OCI-LY7 (cell line): ENCODE results near the gene PABPC1L. TPM values are rescaled to one million over a fixed set of nuclear protein-coding genes. Genes with fewer than 3 reads are reported as not detected.

Experiments
- BruUV-seq: library from RNA; stranded (reverse); fragments of 400-500 nt; replicated peaks from 2 replicates; lab custom pipeline; 2021; lab: Mats Ljungman, UMichigan
- CTCF ChIA-PET: fragments of 300-600 bp; sonication (Branson Sonifier 250); formaldehyde crosslinking; loops from one replicate; lab custom pipeline; 2022; ENCODE audit warnings: antibody characterized with exemption; ENCODE audit not compliant: unreplicated experiment; lab: Charles Lee
- POLR2A ChIA-PET: fragments of 300-600 bp; sonication (Branson Sonifier 250); formaldehyde crosslinking; loops from one replicate; lab custom pipeline; 2022; ENCODE audit warnings: antibody characterized with exemption; lab: Charles Lee
- DNase-seq: peaks from one replicate; pipeline ENCODE4 v3.0.0-alpha.2; 2015; ENCODE audit warnings: low spot score
- H2AFZ ChIP-seq: fragments of 200-600 bp; sonication (generic), shearing (Covaris generic); 2 replicates; pipeline ENCODE4 v1.6.1; 2014; ENCODE audit warnings: mild to moderate bottlenecking, antibody characterized with exemption, low read length, moderate library complexity
- H3K27ac ChIP-seq: fragments of 200-600 bp; sonication (generic); 2 replicates; pipeline ENCODE4 v1.5.1; 2014; ENCODE audit warnings: mixed run types, low read depth, mild to moderate bottlenecking, moderate library complexity, low read length, inconsistent platforms; ENCODE audit not compliant: poor library complexity, severe bottlenecking
- H3K36me3 ChIP-seq: fragments of 200-600 bp; sonication (generic); 2 replicates; pipeline ENCODE4 v1.6.1; 2014; ENCODE audit warnings: mild to moderate bottlenecking, antibody characterized with exemption, low read length, moderate library complexity, mixed read lengths; ENCODE audit not compliant: insufficient read depth
- H3K4me1 ChIP-seq: fragments of 200-600 bp; sonication (generic); 2 replicates; pipeline ENCODE4 v1.5.1; 2014; ENCODE audit warnings: mild to moderate bottlenecking, low read length; ENCODE audit not compliant: insufficient read depth, poor library complexity, severe bottlenecking
- H3K4me2 ChIP-seq: fragments of 200-600 bp; sonication (generic); 2 replicates; pipeline ENCODE4 v1.6.1; 2014; ENCODE audit warnings: mild to moderate bottlenecking, low read length
- H3K4me3 ChIP-seq: fragments of 200-600 bp; sonication (generic); 2 replicates; pipeline ENCODE4 v1.5.1; 2014; ENCODE audit warnings: mild to moderate bottlenecking, low read depth, low read length; ENCODE audit not compliant: poor library complexity, severe bottlenecking
- H3K79me2 ChIP-seq: fragments of 200-600 bp; sonication (generic); 2 replicates; pipeline ENCODE4 v1.6.1; 2016; ENCODE audit warnings: low read depth, mild to moderate bottlenecking, low read length, moderate library complexity, mixed read lengths; ENCODE audit not compliant: insufficient read depth
- H3K9me2 ChIP-seq: fragments of 200-600 bp; sonication (generic); 2 replicates; pipeline ENCODE4 v1.6.1; 2016; ENCODE audit warnings: mild to moderate bottlenecking, low read length, mixed read lengths; ENCODE audit not compliant: insufficient read depth
- H3K9me3 ChIP-seq: fragments of 200-600 bp; sonication (generic); 2 replicates; pipeline ENCODE4 v1.6.1; 2014; ENCODE audit warnings: mild to moderate bottlenecking, mixed run types, low read length, mixed read lengths
- H4K20me1 ChIP-seq: fragments of 200-600 bp; sonication (generic); 2 replicates; pipeline ENCODE4 v1.6.1; 2014; ENCODE audit warnings: mild to moderate bottlenecking, antibody characterized with exemption, low read length, moderate library complexity, mixed read lengths; ENCODE audit not compliant: insufficient read depth
- CTCF ChIP-seq: fragments of 200-600 bp; sonication (generic); conservative IDR thresholded peaks from 2 replicates; pipeline ENCODE4 v1.5.1; 2014; ENCODE audit warnings: mild to moderate bottlenecking, antibody characterized with exemption, low read length, moderate library complexity, mixed read lengths
- EZH2phosphoT487 ChIP-seq: fragments of 200-600 bp; sonication (generic); IDR thresholded peaks from 2 replicates; pipeline ENCODE4 v1.6.1; 2018; ENCODE audit warnings: low read depth, borderline replicate concordance, mild to moderate bottlenecking, mixed run types, antibody characterized with exemption, low read length, moderate library complexity, mixed read lengths
- intact Hi-C: fragments of 100-400 bp; cut with micrococcal nuclease; formaldehyde crosslinking; loops from one replicate; pipeline ENCODE4 v1.10.0; 2022; ENCODE audit not compliant: unreplicated experiment
- total RNA-seq, 2 experiments: library from RNA; depleted of rRNA in 1 of 2; stranded (reverse); fragments of >200 nt in 1 of 2; shearing (Covaris generic) in 1 of 2; gene quantifications; 2 replicates each; pipeline ENCODE4 v1.2.3, GENCODE V29; 2014 to 2022

The PABPC1L gene
- total RNA-seq, 2 experiments from 2014 or later, result 58.7 to 171 TPM

DNA sequence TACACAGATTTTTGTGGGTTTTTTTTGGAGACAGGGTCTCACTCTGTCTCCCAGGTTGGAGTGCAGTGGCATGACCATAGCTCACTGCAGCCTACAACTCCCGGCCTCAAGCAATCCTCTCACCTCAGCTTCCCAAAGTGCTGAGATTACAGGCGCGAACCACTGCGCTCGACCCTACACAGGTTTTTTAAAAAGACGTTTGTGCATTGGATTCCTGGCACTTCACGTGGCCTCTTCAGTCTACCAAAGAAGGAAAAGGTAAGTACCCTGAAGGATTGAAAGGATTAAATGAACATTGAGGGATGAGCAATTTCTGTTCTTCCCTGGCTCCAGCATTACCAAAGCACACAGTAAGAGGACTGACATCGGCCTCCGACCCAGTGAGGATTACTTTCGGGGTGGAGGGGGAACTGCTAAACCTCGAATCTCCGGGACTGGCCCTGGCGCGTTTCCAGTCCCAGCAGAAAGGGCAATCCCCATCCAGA is 24.9 kb upstream of the PABPC1L start:
- DNase-seq, result no peak
- Histone ChIP-seq H2AFZ (peak overlapping the region; percentile 81), H3K9me3 (no peaks in the 10 kb centered on the region), H3K36me3 (peaks cover 34% of the 10 kb centered on the region), H3K4me2 (peak overlapping the region; percentile 93), H3K4me3 (peak overlapping the region; percentile 92), H3K9me2 (no peaks in the 10 kb centered on the region), H3K27ac (peak overlapping the region; percentile 17), H3K4me1 (peaks cover 38% of the 10 kb centered on the region), H4K20me1 (peaks cover 39% of the 10 kb centered on the region), H3K79me2 (peaks cover 44% of the 10 kb centered on the region)
- intact Hi-C loops, result loop anchor here (5.0 kb wide), 1 partner anchor 82 kb away; the partner anchor contains the start of gene STK4
- CTCF ChIA-PET, result no interaction called here
- TF ChIP-seq CTCF, result no peak
- no peak for TF ChIP-seq EZH2phosphoT487
- POLR2A ChIA-PET, result interaction anchor here (0.6 to 1.4 kb wide), 4 partner anchors 8 to 202 kb away, joined by 3 to 4 read pairs (median 3); no protein-coding TSS in a partner anchor
- BruUV-seq, result TSS peak; percentile 72

DNA sequence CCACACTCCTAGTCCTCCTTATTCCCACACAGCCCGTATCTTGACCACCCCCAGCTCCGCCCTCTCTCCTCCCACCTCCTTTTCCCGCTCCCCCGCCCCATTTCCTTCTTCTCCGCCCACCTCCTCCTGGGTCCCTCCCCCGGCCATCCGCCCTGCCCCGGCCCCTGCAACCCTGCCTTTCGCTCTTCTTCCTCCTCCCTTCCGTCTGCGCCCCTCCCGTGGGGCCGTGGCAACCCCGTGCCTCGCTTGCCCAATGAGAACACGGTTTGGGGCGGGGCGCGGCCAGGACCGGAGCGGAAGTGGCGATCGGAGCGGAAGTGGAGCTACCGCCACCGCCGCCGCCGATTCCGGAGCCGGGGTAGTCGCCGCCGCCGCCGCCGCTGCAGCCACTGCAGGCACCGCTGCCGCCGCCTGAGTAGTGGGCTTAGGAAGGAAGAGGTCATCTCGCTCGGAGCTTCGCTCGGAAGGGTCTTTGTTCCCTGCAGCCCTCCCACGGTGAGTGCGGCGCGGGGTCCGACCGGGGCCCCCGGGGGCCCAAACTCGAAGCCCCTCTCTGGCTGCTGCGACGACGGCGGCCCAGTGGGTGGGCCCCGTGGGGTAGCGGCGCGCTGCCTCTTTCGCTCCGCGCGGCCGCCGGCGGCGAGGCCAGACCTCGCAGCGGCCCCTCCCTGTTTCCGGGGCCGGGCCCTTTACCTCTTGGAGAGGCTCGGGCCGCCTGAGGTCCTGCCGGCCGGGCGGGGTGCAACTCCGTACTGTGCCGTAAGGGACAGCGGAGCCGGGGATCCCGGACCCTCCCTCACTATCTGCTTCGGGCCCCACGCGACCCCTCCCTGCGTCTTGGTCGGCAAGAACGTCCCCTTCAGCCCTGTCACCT is 24.2 kb upstream of the PABPC1L start, which contains the start of gene YWHAB:
TSS of gene YWHAB (plus strand) at position 314 of the 874 bp plus-strand sequence. CDS start 15,829 bp downstream, outside the sequence.
- peaks cover 42% of the 10 kb centered on the region for H3K4me1 ChIP-seq
- peaks cover 51% of the 10 kb centered on the region for H3K79me2 ChIP-seq
- intact Hi-C loops, result loop anchor here (2.0 to 5.0 kb wide), 2 partner anchors 25 to 82 kb away; partner anchors contain the start of genes PABPC1L and STK4
- H3K9me2 ChIP-seq, result no peaks in the 10 kb centered on the region
- H3K4me3 ChIP-seq, result peak within 1 kb of the TSS; percentile 92
- peak within 1 kb of the TSS; percentile 81 for H2AFZ ChIP-seq
- H3K4me2 ChIP-seq, result peak within 1 kb of the TSS; percentile 93
- ChIA-PET POLR2A (interaction anchor here (0.6 to 1.4 kb wide), 4 partner anchors 9 to 203 kb away, joined by 3 to 4 read pairs (median 3); no protein-coding TSS in a partner anchor), CTCF (no interaction called here)
- no peak for TF ChIP-seq EZH2phosphoT487
- TF ChIP-seq CTCF, result peak; percentile 21; the same call in 1 of the 2 replicates
- peaks cover 38% of the 10 kb centered on the region for H3K36me3 ChIP-seq
- H4K20me1 ChIP-seq, result peaks cover 41% of the 10 kb centered on the region
- H3K9me3 ChIP-seq, result no peaks in the 10 kb centered on the region
- peak within 1 kb of the TSS; percentile 78 for H3K27ac ChIP-seq
- BruUV-seq, result no TSS peak
- peak; percentile 98 for DNase-seq
